ENCODE results near the gene FBXO39.
"Not testable (repeated sequence)": the region's sequence is repeated elsewhere in the genome, so short reads cannot be mapped to it uniquely, and the experiment has no call there.

Gene FBXO39

DNA sequence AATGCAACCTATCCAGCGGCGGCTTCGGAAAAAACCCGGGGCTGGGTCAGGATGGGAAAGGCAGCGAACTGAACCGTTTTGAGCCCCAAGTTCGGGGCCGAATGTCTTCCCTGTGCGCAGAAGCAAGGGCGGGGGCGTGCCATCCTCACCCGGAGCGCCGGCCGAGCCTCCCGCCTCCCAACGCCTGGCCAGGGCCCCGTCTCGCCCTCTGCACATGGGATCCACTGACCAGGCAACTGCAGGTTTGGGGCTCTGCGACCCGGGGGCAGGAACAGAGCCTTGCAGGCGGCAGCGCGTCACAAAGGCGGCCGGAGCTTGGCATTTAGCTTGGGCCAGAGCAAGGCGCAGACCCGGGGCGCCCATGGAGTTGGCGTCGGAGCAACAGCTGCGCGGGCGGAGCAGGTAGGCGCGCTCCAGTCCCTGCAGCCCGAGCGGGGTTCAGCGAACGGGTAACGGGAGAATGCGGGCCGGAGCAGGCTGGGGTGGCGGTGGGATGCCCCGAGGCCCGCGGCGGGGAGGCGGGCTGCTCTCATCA is at the start of gene FBXO39:
Gene FBXO39, plus strand, starts transcription at position 345 of the 535 bp plus-strand sequence. CDS start 3,654 bp downstream, outside the sequence.
- Mint-ChIP-seq H3K4me3 (peak within 1 kb of the TSS in 1 of 2 donors; percentile 15), H3K36me3 (peaks cover 39 to 42% of the 10 kb centered on the region in 2 donors), H3K27ac (no peak within 1 kb of the TSS), H3K27me3 (peaks cover 64 to 65% of the 10 kb centered on the region in 2 donors), H3K4me1 (peaks cover 6 to 9% of the 10 kb centered on the region in 2 donors), H3K9me3 (peaks cover 19% of the 10 kb centered on the region in 2 donors)
- no peak for ATAC-seq (replicated peaks)
- DNase-seq: no peak

DNA sequence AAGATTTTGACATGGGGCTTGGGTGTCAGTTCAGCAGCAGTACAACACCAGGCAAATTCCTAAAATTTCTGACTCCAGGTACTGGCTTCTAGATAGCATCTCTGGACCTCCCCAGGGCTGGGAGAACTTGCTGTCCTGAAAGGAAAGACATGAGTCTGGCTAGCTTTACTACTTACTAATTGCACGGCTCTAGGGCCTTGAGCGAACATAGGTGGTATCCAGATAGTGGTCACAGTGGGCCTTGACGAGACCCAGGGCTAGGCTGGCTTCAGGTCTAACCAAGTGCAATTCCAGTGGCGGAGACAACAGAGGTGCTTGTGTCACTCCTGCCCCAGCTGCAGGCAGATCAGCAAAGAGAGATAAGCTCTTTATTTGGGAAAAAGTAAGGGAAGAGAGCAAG is 46.5 kb upstream of the FBXO39 start:
- H3K27me3 Mint-ChIP-seq: peaks cover 30 to 33% of the 10 kb centered on the region in 2 donors
- ATAC-seq (replicated peaks) (no peak), DNase-seq (no peak)
- H3K27ac Mint-ChIP-seq: peak overlapping the region; percentile 38
- H3K9me3 Mint-ChIP-seq: peaks cover 0 to 1% of the 10 kb centered on the region in 2 donors
- no peaks in the 10 kb centered on the region for H3K4me1 Mint-ChIP-seq
- H3K4me3 Mint-ChIP-seq: no peak overlapping the region
- H3K36me3 Mint-ChIP-seq: no peaks in the 10 kb centered on the region

DNA sequence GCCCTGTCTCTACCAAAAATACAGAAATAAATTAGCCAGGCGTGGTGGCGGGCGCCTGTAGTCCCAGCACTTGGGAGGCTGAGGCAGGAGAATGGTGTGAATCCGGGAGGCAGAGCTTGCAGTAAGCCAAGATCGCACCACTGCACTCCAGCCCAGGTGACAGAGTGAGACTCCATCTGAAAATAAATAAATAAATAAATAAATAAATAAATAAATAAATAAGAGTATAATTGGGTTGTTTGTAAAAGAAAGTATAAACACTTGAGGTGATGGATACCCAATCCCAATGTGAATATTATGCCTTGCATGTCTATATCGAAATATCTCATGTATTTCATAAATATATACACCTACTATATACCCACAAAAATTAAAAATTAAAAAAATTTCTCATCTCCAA is 29.4 kb upstream of the FBXO39 start:
- ATAC-seq (replicated peaks); H3K4me3 Mint-ChIP-seq; H3K4me1 Mint-ChIP-seq; H3K9me3 Mint-ChIP-seq; H3K36me3 Mint-ChIP-seq; H3K27ac Mint-ChIP-seq; DNase-seq: not testable (repeated sequence)
- H3K27me3 Mint-ChIP-seq: peaks cover 23 to 43% of the 10 kb centered on the region in 2 donors

DNA sequence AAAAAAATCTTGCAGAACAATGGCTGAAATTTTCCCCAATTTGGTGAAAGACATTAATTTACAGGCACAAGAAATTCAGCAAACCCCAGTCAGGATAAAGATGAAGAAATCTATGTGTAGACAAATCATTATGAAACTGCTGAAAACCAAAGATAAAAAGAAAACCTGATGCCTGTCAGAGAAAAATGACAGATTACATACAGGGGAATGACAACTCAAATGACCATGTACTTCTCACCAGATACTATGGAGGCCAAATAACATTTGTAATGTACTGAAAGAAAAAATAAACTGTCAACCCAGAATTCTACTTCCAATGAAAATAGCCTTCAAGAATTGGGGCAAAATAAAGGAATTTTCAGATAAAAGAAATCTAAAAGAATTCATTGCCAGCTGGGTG is 27.4 kb upstream of the FBXO39 start:
- DNase-seq (no peak), ATAC-seq (replicated peaks) (no peak)
- Mint-ChIP-seq H3K4me3 (no peak overlapping the region), H3K36me3 (no peaks in the 10 kb centered on the region), H3K9me3 (peaks cover 0 to 2% of the 10 kb centered on the region in 2 donors), H3K27ac (no peak overlapping the region), H3K27me3 (peaks cover 9 to 25% of the 10 kb centered on the region in 2 donors), H3K4me1 (peaks cover 0 to 12% of the 10 kb centered on the region in 2 donors)

DNA sequence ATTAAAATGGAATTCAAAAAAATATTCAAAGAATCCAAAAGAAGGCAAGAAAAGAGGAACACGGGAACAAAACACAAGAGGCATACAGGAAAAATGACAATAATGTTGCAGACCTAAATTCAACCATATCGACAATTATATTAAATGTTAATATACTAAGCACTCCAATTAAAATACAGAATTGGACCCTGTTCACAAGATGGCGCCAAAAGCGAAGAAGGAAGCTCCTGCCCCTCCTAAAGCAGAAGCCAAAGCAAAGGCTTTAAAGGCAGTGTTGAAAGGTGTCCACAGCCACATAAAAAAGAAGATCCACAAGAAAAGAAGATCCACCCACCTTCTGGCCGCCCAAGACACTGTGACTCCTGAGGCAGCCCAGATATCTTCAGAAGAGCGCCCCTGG is 26.5 kb upstream of the FBXO39 start:
- Mint-ChIP-seq H3K4me3 (no peak overlapping the region), H3K36me3 (no peaks in the 10 kb centered on the region), H3K4me1 (peaks cover 0 to 12% of the 10 kb centered on the region in 2 donors), H3K27ac (no peak overlapping the region), H3K27me3 (peaks cover 9 to 17% of the 10 kb centered on the region in 2 donors), H3K9me3 (peaks cover 0 to 2% of the 10 kb centered on the region in 2 donors)
- no peak for ATAC-seq (replicated peaks)
- no peak for DNase-seq

DNA sequence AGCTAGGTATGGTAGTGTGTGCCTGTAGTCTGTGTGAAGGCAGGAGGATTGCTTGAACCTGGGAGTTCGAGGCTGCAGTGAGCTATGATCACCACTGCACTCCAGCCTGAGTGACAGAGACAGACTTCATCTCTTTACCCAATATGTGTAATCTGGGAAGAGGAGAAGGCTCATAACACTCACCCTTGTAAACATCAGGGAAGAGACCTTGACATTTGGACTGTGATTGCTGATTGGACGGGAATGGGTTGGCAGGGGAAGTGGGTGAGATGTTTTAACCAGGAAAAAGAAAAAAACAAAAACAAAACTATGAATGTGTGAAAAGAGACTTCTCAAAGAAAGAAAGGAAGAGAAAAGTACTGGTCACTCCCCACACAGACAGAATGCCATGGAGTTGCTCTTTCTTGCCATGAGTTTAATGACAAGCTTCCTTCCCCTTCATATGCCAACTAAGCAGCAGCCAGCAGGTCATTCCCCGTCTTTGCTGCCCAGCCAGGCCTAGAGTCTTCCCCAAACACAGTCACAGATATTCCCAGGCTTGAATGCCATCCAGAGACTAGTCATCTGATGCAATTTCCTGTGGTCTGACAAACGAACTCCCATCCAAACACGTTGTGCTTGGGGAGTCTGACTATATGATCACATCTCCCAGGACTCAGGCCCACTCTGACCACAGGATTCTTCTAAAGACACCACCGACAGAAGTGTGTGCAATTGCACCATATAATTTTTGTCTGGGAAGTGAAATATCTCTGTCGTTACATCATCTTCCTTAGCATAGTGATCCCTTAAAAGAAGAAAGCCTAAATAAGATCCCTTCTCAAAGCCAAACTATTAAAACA is 23.7 kb upstream of the FBXO39 start:
- H3K36me3 Mint-ChIP-seq: no peaks in the 10 kb centered on the region
- H3K4me1 Mint-ChIP-seq: peaks cover 21 to 36% of the 10 kb centered on the region in 2 donors
- no peak overlapping the region for H3K27ac Mint-ChIP-seq
- H3K9me3 Mint-ChIP-seq: peaks cover 0 to 2% of the 10 kb centered on the region in 2 donors
- ATAC-seq (replicated peaks) (no peak), DNase-seq (no peak)
- H3K4me3 Mint-ChIP-seq: no peak overlapping the region
- H3K27me3 Mint-ChIP-seq: no peaks in the 10 kb centered on the region

DNA sequence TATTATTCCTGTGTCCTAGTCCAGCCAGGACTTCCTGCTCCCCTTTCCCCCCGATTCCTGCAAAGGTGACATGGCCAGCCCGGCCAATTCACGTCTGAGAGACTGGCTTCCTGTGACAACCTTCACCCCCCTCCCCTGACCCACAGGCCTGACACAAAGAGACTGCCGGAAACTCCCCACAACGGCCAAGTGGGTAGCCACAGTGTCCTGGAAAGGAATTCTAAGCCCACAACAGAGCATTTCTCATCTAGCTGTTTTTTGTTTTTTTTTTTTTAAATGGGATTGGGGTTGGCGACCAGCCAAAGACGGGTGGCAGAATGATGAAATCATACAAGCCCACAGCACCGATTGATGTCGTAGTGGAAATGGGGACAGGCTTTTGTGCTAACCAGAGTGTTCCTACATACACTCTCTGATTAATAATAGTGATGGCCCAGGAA is 23.0 kb upstream of the FBXO39 start:
- no peaks in the 10 kb centered on the region for H3K27me3 Mint-ChIP-seq
- H3K36me3 Mint-ChIP-seq: peaks cover under 1 to 2% of the 10 kb centered on the region in 2 donors
- ATAC-seq (replicated peaks) (no peak), DNase-seq (no peak)
- peaks cover 0 to 2% of the 10 kb centered on the region in 2 donors for H3K9me3 Mint-ChIP-seq
- H3K27ac Mint-ChIP-seq: no peak overlapping the region
- peaks cover 25 to 44% of the 10 kb centered on the region in 2 donors for H3K4me1 Mint-ChIP-seq
- peak overlapping the region in 1 of 2 donors; percentile 29 for H3K4me3 Mint-ChIP-seq

DNA sequence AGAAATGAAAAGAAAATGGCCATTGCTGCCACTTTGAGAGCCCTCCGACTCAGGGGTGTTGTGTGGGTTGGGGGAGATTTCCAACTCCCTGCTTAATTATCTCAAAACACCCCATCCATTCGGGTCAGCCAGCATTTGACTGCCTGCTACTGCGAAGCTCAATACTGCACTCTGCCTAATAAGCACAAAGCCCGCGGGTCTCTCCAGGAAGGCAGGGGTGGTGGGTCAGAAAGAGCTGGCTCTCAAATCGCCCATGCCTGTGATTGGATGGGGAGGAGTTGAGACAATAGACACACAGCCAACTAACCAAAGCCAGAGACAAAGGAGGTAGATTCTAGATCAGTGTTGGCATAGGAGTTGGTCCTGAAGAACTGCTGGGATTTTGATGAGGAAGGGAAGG is 22.5 kb upstream of the FBXO39 start:
- Mint-ChIP-seq H3K27me3 (no peaks in the 10 kb centered on the region), H3K27ac (no peak overlapping the region), H3K36me3 (peaks cover 6 to 7% of the 10 kb centered on the region in 2 donors), H3K4me3 (no peak overlapping the region), H3K9me3 (peaks cover 0 to 2% of the 10 kb centered on the region in 2 donors), H3K4me1 (peaks cover 30 to 47% of the 10 kb centered on the region in 2 donors)
- DNase-seq (no peak), ATAC-seq (replicated peaks) (no peak)

DNA sequence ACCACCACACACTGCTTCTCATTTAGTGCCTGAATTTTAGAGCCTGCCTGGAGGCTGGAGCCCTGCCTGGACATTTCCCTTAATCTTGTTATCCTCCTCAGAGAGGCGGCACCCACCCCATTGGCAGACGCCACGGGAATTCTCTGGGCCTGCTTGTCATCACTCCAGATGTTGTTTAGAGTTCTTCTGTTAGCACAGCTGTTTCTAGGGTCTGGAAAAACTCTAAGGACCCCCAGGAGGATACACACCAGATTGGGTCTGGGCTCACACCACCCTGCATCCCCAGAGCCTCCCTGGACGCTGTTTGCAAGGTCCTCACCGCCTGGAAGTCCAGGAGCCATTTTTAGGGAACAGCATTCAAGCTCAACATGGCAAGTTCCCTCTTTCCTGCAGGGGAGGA is 20.7 kb upstream of the FBXO39 start:
- H3K4me3 Mint-ChIP-seq: peak overlapping the region; percentile 91 to 92

DNA sequence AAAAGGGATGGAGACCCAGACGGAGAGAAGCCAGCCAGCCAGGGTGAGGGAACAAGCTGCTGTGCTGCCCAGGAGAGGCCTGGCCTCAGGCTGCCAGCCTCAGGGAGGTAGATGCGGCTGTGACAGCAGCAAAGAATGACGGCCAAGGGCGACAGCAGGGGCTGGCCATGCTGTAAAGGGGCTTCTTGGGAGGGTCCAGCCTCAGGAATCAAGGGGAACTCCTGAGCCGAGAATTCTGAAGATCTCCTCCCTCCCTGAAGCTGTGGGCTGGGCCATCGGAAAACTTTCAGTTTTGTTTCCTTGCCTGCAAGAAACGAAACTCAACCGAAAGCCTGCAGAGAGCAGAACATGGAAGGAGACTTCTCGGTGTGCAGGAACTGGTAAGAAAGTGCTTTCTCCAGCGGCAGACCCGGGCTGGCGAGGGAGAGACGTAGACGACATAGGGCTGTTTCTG is 20.3 kb upstream of the FBXO39 start, which contains the start of gene XAF1:
Gene XAF1, plus strand, starts transcription at position 316 of the 454 bp plus-strand sequence. Its CDS starts 33 bp downstream, at position 349.
- Mint-ChIP-seq H3K27ac (peak within 1 kb of the TSS; percentile 93), H3K9me3 (no peaks in the 10 kb centered on the region), H3K27me3 (no peaks in the 10 kb centered on the region), H3K36me3 (peaks cover 10 to 24% of the 10 kb centered on the region in 2 donors), H3K4me1 (peaks cover 32 to 47% of the 10 kb centered on the region in 2 donors), H3K4me3 (peak within 1 kb of the TSS; percentile 91 to 92)
- DNase-seq: peak; percentile 37
- ATAC-seq (replicated peaks): peak; percentile 75 to 76

More for the DNA sequence above, 20.7 kb upstream of the FBXO39 start:
- no peaks in the 10 kb centered on the region for H3K27me3 Mint-ChIP-seq
- ATAC-seq (replicated peaks): no peak
- H3K9me3 Mint-ChIP-seq: no peaks in the 10 kb centered on the region
- peaks cover 32 to 47% of the 10 kb centered on the region in 2 donors for H3K4me1 Mint-ChIP-seq
- H3K27ac Mint-ChIP-seq: peak overlapping the region; percentile 93
- peaks cover 8 to 21% of the 10 kb centered on the region in 2 donors for H3K36me3 Mint-ChIP-seq
- no peak for DNase-seq

DNA sequence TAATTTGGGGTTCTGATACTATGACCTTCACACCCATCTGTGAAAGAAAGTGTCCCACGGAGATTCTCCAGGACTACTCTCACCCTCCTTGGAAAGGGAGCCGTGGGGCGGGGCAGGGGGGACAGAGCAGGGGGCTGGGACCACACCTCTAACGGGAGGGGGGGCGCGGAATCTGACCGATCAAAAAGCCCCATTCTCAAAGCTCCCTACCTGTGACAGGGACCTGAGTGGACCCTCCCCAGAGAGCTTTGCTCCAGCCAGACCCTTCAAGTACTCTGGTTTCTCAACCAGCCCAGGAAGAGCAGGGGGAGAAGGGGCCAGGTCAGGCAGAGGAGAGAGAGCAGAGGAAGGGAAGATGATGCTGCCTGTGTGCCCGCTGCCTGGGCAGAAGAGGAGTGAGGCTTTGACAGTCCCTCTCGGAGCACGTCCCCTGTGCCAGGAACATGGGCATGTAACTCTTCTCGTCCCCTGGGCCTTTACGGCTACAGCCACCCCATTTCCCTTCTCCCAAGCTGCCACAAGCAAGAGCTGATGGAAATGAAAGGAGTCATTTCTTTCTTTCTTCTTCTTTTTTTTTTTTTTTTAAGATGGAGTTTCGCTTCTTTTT is 19.5 kb upstream of the FBXO39 start:
- Mint-ChIP-seq H3K27ac (peak overlapping the region; percentile 93), H3K4me1 (peaks cover 32 to 47% of the 10 kb centered on the region in 2 donors), H3K9me3 (no peaks in the 10 kb centered on the region), H3K36me3 (peaks cover 12 to 25% of the 10 kb centered on the region in 2 donors), H3K27me3 (no peaks in the 10 kb centered on the region), H3K4me3 (peak overlapping the region; percentile 91 to 92)
- peak; percentile 34 to 46 for ATAC-seq (replicated peaks)
- no peak for DNase-seq

DNA sequence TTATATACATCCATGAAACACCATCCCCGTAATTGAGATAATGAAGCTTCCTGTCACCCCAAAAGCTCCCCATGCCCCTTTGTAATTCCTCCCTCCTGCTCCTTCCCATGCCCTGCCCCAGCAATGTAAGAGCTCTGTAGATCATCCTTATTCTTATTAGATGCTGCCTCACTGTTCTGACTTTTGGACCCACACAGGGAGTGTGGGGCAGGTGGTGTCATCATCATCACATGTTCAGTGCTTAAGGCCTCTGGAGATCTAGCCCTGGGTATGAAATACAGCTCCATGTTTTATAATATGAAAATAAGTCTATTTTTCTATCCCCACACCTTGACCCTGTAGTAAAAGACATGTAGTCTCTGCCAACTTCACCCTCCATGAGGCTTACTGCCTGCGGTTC is 18.3 kb upstream of the FBXO39 start:
- ATAC-seq (replicated peaks) (no peak), DNase-seq (no peak)
- H3K27me3 Mint-ChIP-seq: no peaks in the 10 kb centered on the region
- no peaks in the 10 kb centered on the region for H3K9me3 Mint-ChIP-seq
- no peak overlapping the region for H3K27ac Mint-ChIP-seq
- peaks cover 32 to 38% of the 10 kb centered on the region in 2 donors for H3K4me1 Mint-ChIP-seq
- H3K4me3 Mint-ChIP-seq: peak overlapping the region in 1 of 2 donors; percentile 15
- peaks cover 16 to 35% of the 10 kb centered on the region in 2 donors for H3K36me3 Mint-ChIP-seq

DNA sequence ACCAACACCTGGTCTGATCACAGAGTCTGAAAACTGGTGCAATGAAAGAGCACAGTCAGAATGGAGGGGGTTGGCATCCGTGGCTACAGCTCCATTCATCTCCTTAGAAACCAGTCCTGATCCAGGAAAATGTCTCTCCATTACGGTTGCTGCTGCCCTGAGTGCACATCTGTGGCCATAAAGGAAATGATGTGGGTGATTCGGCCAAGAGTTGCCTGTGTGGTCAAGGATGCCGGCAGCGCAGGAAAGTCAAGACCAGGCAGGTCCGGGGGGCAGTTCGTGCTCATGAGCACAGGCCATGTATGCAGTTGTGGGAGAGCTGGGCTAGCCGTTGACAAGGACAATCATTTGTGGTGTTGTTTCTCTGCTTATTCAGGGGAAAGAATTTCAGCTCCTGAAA is 14.2 kb upstream of the FBXO39 start:
- H3K27ac Mint-ChIP-seq: no peak overlapping the region
- no peaks in the 10 kb centered on the region for H3K27me3 Mint-ChIP-seq
- peaks cover 8 to 13% of the 10 kb centered on the region in 2 donors for H3K9me3 Mint-ChIP-seq
- no peak overlapping the region for H3K4me3 Mint-ChIP-seq
- H3K4me1 Mint-ChIP-seq: peaks cover 15 to 17% of the 10 kb centered on the region in 2 donors
- DNase-seq (no peak), ATAC-seq (replicated peaks) (no peak)
- peaks cover 46 to 71% of the 10 kb centered on the region in 2 donors for H3K36me3 Mint-ChIP-seq

DNA sequence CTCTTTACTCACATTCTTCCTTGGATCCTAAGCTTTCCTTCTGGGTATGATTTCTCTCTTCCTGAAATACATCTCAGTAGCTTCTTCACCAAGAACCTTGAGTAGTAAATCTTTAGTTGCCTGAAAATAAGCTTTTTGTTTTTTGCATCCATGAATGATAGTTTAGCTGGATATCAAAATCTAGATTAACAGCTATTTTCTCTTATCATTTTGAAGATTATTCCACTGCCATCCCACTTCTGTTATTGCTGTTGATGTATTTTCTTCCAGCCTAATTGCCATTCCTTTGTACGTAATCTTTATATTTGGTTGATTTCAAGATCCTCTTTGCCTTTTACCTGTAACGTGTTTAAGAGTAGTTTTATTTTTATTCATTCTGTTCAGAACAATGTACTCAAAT is 7.6 kb upstream of the FBXO39 start:
- H3K27me3 Mint-ChIP-seq: peaks cover 0 to 3% of the 10 kb centered on the region in 2 donors
- peaks cover 31 to 35% of the 10 kb centered on the region in 2 donors for H3K9me3 Mint-ChIP-seq
- no peaks in the 10 kb centered on the region for H3K4me1 Mint-ChIP-seq
- H3K27ac Mint-ChIP-seq: no peak overlapping the region
- no peak overlapping the region for H3K4me3 Mint-ChIP-seq
- ATAC-seq (replicated peaks) (no peak), DNase-seq (no peak)
- peaks cover 86 to 91% of the 10 kb centered on the region in 2 donors for H3K36me3 Mint-ChIP-seq
